SU-DHL-6 (cell line): ENCODE results near the gene KIF16B.

Experiments used
- EZH2phosphoT487 ChIP-seq: fragments of 200-600 bp; sonication (generic), shearing (Covaris generic); conservative IDR thresholded peaks from 2 replicates; pipeline ENCODE4 v1.6.1; 2018; ENCODE audit warnings: mild to moderate bottlenecking, antibody characterized with exemption, low read length, moderate library complexity, mixed read lengths
- TF ChIP-seq, protein P1 (sequence below): fragments of 200-600 bp; sonication (generic); IDR thresholded peaks from one replicate; pipeline ENCODE4 v1.5.1; 2017; ENCODE audit warnings: antibody characterized with exemption, mild to moderate bottlenecking, low read length, moderate library complexity; ENCODE audit not compliant: insufficient read depth, poor library complexity, severe bottlenecking

DNA sequence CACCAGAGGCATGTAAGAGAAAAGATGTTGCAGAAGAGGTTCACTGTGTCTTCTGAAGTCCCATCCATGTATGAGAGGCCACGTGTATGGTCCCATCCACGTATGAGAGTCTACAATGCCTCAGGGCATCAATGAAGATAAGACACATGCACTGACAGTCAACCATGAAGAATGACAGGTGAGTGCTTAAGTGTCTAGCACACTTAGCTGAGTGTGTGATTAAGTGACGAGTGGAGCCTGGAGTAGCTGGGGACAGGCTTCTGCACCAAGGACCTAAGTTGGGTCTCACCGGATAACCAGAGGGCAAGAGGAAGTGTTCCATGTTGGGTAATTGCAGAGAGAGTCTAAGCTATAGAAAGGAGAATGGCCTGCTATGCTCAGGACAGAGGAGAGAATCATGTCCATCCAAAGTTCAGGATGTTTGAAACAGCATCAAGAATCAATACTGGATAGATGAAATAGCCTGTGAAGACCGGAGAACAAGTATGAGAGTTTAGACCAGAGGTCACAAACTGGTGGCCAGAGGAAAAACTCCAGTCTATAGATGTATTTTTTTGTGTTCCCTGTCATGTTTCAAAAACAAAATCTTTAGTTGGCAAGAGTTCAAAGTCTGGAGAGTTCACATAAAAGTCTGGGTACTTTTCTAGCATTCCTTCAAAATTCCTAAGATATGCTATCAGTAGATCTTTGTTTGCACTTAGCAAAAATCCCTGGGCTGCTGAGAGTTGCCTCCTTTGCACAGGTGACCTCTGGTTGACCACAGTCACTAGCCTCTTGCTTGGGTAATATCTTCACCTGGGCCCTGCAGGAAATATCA is 165.8 kb downstream of the KIF16B start:
- TF ChIP-seq, protein P1, sequence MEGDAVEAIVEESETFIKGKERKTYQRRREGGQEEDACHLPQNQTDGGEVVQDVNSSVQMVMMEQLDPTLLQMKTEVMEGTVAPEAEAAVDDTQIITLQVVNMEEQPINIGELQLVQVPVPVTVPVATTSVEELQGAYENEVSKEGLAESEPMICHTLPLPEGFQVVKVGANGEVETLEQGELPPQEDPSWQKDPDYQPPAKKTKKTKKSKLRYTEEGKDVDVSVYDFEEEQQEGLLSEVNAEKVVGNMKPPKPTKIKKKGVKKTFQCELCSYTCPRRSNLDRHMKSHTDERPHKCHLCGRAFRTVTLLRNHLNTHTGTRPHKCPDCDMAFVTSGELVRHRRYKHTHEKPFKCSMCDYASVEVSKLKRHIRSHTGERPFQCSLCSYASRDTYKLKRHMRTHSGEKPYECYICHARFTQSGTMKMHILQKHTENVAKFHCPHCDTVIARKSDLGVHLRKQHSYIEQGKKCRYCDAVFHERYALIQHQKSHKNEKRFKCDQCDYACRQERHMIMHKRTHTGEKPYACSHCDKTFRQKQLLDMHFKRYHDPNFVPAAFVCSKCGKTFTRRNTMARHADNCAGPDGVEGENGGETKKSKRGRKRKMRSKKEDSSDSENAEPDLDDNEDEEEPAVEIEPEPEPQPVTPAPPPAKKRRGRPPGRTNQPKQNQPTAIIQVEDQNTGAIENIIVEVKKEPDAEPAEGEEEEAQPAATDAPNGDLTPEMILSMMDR = no peak
- TF ChIP-seq EZH2phosphoT487 = no peak
